HG03280 (cell line): ENCODE measurements around the gene TMEM219.

Source experiments
- ATAC-seq: cut with Tn5 transposase; IDR thresholded peaks from one replicate; pipeline ENCODE4 v1.9.1; 2021; ENCODE audit warnings: mild to moderate bottlenecking, moderate library complexity; ENCODE audit not compliant: unreplicated experiment

The TMEM219 gene

GRCh38 chr16:29978564-29979270, 16.8 kb downstream of the TMEM219 start:
- ATAC-seq = no peak

GRCh38 chr16:29982560-29983419, 20.9 kb downstream of the TMEM219 start:
- no peak for ATAC-seq

- ATAC-seq = no peak
These were observed 21.7 kb downstream of the TMEM219 start for GRCh38 chr16:29983420-29984136.

- ATAC-seq = no peak
These were observed 22.4 kb downstream of the TMEM219 start for GRCh38 chr16:29984137-29984763.

- ATAC-seq = no peak
These were observed 22.9 kb downstream of the TMEM219 start for GRCh38 chr16:29984764-29985147.

- no peak for ATAC-seq
These were observed 23.5 kb downstream of the TMEM219 start for GRCh38 chr16:29985271-29985811.

GRCh38 chr16:29986231-29986630, 24.4 kb downstream of the TMEM219 start:
- ATAC-seq = no peak

GRCh38 chr16:29986931-29987330, 25.1 kb downstream of the TMEM219 start:
- ATAC-seq = no peak

- no peak for ATAC-seq
These were observed 25.6 kb downstream of the TMEM219 start for GRCh38 chr16:29987371-29988085.

- ATAC-seq = no peak
These were observed 26.6 kb downstream of the TMEM219 start for GRCh38 chr16:29988346-29989075.

- ATAC-seq = no peak
These were observed 27.4 kb downstream of the TMEM219 start for GRCh38 chr16:29989111-29989858.

GRCh38 chr16:29990034-29990433, 28.2 kb downstream of the TMEM219 start:
- ATAC-seq = no peak

GRCh38 chr16:29990883-29991570, 29.1 kb downstream of the TMEM219 start:
- ATAC-seq = no peak

GRCh38 chr16:29991571-29991904, 29.7 kb downstream of the TMEM219 start:
- no peak for ATAC-seq

GRCh38 chr16:29992344-29992967, 30.6 kb downstream of the TMEM219 start:
- ATAC-seq = no peak

- ATAC-seq = no peak
These were observed 31.5 kb downstream of the TMEM219 start for GRCh38 chr16:29993191-29993902.

- no peak for ATAC-seq
These were observed 32.2 kb downstream of the TMEM219 start for GRCh38 chr16:29993903-29994599.
